ENCODE results near the gene ANKMY1. TPM values are rescaled to one million over a fixed set of nuclear protein-coding genes. Genes with fewer than 3 reads are reported as not detected.

The ANKMY1 gene
- total and polyA plus RNA-seq, 2 experiments from 2014 or later = 5.1 to 10.1 TPM

DNA sequence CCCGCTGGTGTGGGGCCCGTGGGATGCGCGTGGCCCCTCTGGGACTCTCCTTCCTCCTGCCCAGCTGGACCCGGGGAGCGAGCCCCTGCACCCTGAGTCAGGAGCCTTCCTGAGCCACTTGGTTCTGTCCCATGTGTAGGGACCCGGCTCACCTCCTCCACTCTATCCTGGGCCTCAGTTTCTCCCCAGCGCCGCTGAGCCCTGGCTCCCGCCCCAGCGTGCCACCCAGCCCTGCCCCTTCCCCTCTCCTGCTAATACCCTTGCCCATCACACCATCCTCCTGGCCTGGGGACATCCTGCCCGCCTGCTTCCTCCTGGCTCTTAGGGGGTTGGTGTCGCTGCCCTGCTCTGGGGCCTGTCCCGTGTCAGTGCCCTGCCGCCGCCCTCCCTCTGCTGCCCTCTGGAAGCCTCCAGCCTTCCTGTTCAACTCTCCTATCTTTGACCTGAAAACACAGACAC is 97.5 kb downstream of the ANKMY1 start:
- no peak for TF ChIP-seq EZH2phosphoT487 (IDR thresholded peaks at IDR 0.05; ENCODE audit: insufficient read depth, low read depth)
- no peaks in the 10 kb centered on the region for H3K79me2 ChIP-seq (ENCODE audit: insufficient read depth)
- no peaks in the 10 kb centered on the region for H3F3A ChIP-seq (ENCODE audit: insufficient read depth)
- 92 to 95% methylated on average over 15 to 16 of the region's 16 CpGs for WGBS, 2 experiments (ENCODE audit: low coverage in 1 of 2, low lambda C conversion rate in 2 of 2, missing lambda C conversion rate in 2 of 2)
- H3K4me1 ChIP-seq (ENCODE audit: insufficient read depth) = no peaks in the 10 kb centered on the region
- H3K9me2 ChIP-seq (ENCODE audit: insufficient read depth) = no peaks in the 10 kb centered on the region
- no peak overlapping the region for H3K4me2 ChIP-seq (ENCODE audit: unreplicated experiment)
- H2AFZ ChIP-seq = no peak overlapping the region
- in situ Hi-C loops (cut with MboI) = no loop called here
- no peak overlapping the region for H3K27ac ChIP-seq
- H3K9ac ChIP-seq = no peak overlapping the region
- H3K27me3 ChIP-seq (replicated peaks; ENCODE audit: insufficient read depth) = no peaks in the 10 kb centered on the region
- no peaks in the 10 kb centered on the region for H3K9me3 ChIP-seq (ENCODE audit: low read depth)
- no peak overlapping the region for H3K4me3 ChIP-seq
- no peaks in the 10 kb centered on the region for H3K36me3 ChIP-seq (ENCODE audit: low read depth)
- DNase-seq = no peak
- H4K20me1 ChIP-seq (ENCODE audit: insufficient read depth) = no peaks in the 10 kb centered on the region

DNA sequence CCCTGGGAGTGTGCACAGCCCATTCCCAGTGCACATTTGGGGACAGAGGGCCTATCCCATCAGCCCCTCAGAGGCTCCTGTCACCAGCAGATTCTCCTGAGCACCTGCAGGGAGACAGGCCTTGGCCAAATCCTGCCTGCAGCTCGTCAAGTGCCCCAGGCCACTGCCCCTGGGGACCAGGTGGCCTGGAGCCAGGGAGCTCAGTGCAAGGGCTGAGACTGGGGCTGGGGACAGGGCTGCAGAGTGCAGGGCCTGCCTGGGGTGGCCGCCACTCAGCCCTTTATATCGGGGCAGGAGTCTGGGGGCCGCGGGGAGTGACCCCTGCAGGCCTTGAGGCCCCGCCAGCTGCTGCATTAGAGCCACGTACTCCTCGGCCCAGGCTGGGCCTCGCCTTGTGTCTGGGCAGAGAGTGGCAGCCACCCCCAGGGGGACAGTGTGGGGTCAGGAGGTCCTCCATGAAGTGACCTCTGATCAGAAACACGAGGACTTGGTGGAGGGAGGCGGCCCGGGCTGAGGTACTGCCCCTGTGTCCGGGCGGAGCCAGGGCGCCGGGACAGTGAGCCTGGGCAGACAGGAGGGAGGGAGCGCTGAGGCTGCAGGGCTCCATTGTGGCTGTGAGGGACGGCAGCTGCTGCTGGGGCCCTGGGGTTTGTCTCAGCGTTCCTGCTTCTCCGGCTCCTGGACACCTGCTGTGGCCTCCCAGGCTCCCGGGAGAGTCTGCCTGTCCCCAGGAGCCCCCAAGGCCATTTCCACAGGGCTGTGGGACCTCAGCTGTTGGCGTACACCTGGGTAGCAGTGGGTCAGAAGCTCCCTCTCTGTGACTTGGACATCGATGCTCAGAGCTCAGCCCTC is 98.2 kb downstream of the ANKMY1 start:
- no peaks in the 10 kb centered on the region for H3K9me2 ChIP-seq (ENCODE audit: insufficient read depth)
- H3F3A ChIP-seq (ENCODE audit: insufficient read depth) = no peaks in the 10 kb centered on the region
- no peak overlapping the region for H3K4me2 ChIP-seq (ENCODE audit: unreplicated experiment)
- WGBS, 2 experiments (ENCODE audit: low coverage in 1 of 2, low lambda C conversion rate in 2 of 2, missing lambda C conversion rate in 2 of 2) = 86% methylated on average over 22 to 23 of the region's 23 CpGs
- no peaks in the 10 kb centered on the region for H3K36me3 ChIP-seq (ENCODE audit: low read depth)
- H4K20me1 ChIP-seq (ENCODE audit: insufficient read depth) = no peaks in the 10 kb centered on the region
- no peak overlapping the region for H2AFZ ChIP-seq
- no peaks in the 10 kb centered on the region for H3K4me1 ChIP-seq (ENCODE audit: insufficient read depth)
- H3K4me3 ChIP-seq = no peak overlapping the region
- H3K9me3 ChIP-seq (ENCODE audit: low read depth) = no peaks in the 10 kb centered on the region
- in situ Hi-C loops (cut with MboI) = no loop called here
- no peak overlapping the region for H3K9ac ChIP-seq
- H3K27me3 ChIP-seq (replicated peaks; ENCODE audit: insufficient read depth) = no peaks in the 10 kb centered on the region
- no peak overlapping the region for H3K27ac ChIP-seq
- no peak for DNase-seq
- H3K79me2 ChIP-seq (ENCODE audit: insufficient read depth) = no peaks in the 10 kb centered on the region
- TF ChIP-seq EZH2 (IDR thresholded peaks at IDR 0.05; ENCODE audit: insufficient read depth, poor library complexity, severe bottlenecking) (no peak), EZH2phosphoT487 (IDR thresholded peaks at IDR 0.05; ENCODE audit: insufficient read depth, low read depth) (no peak)

DNA sequence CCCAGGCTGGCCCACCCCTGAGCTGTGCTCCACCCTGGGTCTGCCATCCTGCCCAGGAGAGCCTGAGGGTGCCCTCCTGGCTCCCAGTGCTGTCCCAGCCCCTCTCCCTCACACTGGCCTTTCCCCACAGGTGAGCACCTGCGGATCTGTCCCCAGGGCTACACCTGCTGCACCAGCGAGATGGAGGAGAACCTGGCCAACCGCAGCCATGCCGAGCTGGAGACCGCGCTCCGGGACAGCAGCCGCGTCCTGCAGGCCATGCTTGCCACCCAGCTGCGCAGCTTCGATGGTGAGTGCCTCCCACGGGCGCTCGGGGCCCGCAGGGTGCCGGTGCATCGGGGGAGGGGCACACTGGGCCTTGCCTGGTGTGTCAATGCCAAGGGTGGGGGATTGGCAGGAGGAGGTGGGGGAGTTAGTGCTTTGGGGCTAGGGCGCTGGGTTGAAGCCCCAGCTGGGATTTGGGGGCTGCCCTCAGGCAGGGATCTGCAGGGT is 98.8 kb downstream of the ANKMY1 start:
- WGBS, 2 experiments (ENCODE audit: low coverage in 1 of 2, low lambda C conversion rate in 2 of 2, missing lambda C conversion rate in 2 of 2) = 94% methylated on average over 14 to 18 of the region's 18 CpGs
- Histone ChIP-seq H3K27ac (no peak overlapping the region), H3K9me3 (ENCODE audit: low read depth) (no peaks in the 10 kb centered on the region), H3K36me3 (ENCODE audit: low read depth) (no peaks in the 10 kb centered on the region), H4K20me1 (ENCODE audit: insufficient read depth) (no peaks in the 10 kb centered on the region), H3K79me2 (ENCODE audit: insufficient read depth) (no peaks in the 10 kb centered on the region), H2AFZ (no peak overlapping the region), H3K4me2 (ENCODE audit: unreplicated experiment) (no peak overlapping the region), H3K4me1 (ENCODE audit: insufficient read depth) (no peaks in the 10 kb centered on the region), H3K4me3 (no peak overlapping the region), H3K9me2 (ENCODE audit: insufficient read depth) (no peaks in the 10 kb centered on the region), H3F3A (ENCODE audit: insufficient read depth) (no peaks in the 10 kb centered on the region), H3K9ac (no peak overlapping the region), H3K27me3 (replicated peaks; ENCODE audit: insufficient read depth) (no peaks in the 10 kb centered on the region)
- in situ Hi-C loops (cut with MboI) = no loop called here
- TF ChIP-seq EZH2 (IDR thresholded peaks at IDR 0.05; ENCODE audit: insufficient read depth, poor library complexity, severe bottlenecking) (no peak), EZH2phosphoT487 (IDR thresholded peaks at IDR 0.05; ENCODE audit: insufficient read depth, low read depth) (no peak)
- DNase-seq = no peak

DNA sequence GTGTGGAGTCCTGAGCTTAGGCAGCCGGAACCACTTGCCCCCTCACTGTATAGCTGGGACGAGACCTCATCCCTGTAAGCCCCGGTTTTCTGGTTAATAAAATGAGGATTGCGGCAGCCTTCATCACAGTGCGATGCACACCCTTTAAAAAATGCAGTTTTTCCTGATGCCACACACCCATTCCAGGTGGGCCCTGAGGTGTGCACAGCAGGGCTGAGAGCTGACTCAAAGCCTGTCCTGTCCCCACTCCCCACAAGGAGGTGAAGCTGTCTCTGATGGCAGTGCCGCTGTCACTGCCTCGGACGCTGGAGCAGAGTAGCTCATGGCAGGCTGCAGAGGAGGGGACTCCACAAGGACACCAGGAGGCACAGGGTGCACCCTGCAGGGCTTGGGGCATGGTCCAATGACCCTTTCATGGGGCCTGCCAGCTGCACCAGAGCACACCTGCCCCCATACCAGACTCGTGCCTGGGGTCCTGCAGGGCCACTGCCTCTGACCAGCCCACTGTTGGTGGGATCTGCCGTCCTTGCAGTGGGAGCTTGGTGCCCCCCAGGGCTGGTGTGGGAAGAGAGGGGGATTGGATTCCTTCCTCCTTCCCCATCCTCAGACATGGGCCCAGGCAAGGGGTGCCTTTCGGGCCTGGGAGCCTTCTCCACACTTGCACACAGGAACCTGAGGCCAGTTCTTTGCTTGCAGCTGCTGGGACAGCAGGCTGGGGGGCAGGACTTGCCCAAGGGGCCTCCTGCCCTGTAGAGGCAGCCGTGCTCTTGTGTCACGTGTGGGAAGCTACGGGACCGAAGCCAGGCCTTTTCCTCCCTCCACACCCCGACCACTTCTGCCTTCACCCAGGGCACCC is 99.5 kb downstream of the ANKMY1 start:
- DNase-seq = no peak
- TF ChIP-seq EZH2phosphoT487 (IDR thresholded peaks at IDR 0.05; ENCODE audit: insufficient read depth, low read depth) (no peak), EZH2 (IDR thresholded peaks at IDR 0.05; ENCODE audit: insufficient read depth, poor library complexity, severe bottlenecking) (no peak)
- Histone ChIP-seq H3K27me3 (replicated peaks; ENCODE audit: insufficient read depth) (no peaks in the 10 kb centered on the region), H2AFZ (no peak overlapping the region), H3K9me2 (ENCODE audit: insufficient read depth) (no peaks in the 10 kb centered on the region), H3K4me1 (ENCODE audit: insufficient read depth) (no peaks in the 10 kb centered on the region), H3K4me3 (no peak overlapping the region), H3K27ac (no peak overlapping the region), H4K20me1 (ENCODE audit: insufficient read depth) (no peaks in the 10 kb centered on the region), H3K4me2 (ENCODE audit: unreplicated experiment) (no peak overlapping the region), H3K36me3 (ENCODE audit: low read depth) (no peaks in the 10 kb centered on the region), H3K9ac (no peak overlapping the region), H3K79me2 (ENCODE audit: insufficient read depth) (no peaks in the 10 kb centered on the region), H3F3A (ENCODE audit: insufficient read depth) (no peaks in the 10 kb centered on the region), H3K9me3 (ENCODE audit: low read depth) (no peaks in the 10 kb centered on the region)
- 84 to 89% methylated on average over 14 to 15 of the region's 16 CpGs for WGBS, 2 experiments (ENCODE audit: low coverage in 1 of 2, low lambda C conversion rate in 2 of 2, missing lambda C conversion rate in 2 of 2)
- in situ Hi-C loops (cut with MboI) = no loop called here
